DMS 273 treated with DMSO at 0.1 percent for 48 hours (cell line): ENCODE data around the gene HSPB7.
"Not testable (repeated sequence)": the region's sequence is repeated elsewhere in the genome, so short reads cannot be mapped to it uniquely, and the experiment has no call there.

Experiments
- DNase-seq: peaks from one replicate; lab custom pipeline; 2025; lab: John Stamatoyannopoulos, UW

HSPB7 gene

DNA sequence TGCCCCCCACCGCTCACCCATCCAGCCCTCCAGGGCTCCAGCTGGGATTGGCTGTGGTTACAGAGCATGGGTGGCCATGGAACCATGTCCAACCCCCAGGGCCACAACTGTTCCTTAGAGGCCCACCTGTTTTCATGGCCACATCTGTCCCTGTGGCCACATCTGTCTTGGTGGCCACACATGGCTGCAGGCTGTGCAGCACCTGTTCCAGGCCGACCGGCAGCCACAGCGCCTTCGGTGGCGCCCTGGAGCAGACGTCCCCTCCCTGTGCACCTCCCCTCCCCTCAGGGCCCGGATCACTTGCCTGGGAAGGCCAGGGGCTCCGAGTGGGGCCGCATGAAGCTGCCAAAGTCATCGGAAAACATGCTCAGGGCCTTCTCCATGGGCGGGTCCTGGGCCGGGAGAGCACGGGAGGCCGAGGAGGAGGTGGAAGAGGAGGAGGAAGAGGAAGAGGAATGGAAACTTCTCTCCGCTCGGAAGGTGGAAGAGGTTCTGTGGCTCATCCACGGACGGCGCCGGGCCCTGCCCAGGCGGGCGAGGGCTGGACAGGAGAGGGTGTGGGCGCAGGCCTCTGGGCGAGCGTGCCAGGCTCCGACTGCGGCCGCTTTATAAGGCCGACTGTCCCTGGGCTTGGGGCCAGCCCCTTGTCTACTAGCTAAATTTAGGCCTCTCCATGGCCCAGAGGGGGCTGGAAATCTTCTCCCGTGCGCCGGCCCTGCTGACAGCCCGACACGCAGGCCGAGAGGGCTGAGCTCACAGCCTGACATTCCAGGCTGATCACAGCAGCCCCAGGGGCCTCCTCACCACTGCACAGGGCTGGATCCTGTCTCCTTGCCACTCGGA lies at the start of gene HSPB7:
Gene HSPB7, minus strand, starts transcription at position 583 of the 843 bp plus-strand sequence. Its CDS starts 80 bp downstream, at position 503.
- DNase-seq = no peak

DNA sequence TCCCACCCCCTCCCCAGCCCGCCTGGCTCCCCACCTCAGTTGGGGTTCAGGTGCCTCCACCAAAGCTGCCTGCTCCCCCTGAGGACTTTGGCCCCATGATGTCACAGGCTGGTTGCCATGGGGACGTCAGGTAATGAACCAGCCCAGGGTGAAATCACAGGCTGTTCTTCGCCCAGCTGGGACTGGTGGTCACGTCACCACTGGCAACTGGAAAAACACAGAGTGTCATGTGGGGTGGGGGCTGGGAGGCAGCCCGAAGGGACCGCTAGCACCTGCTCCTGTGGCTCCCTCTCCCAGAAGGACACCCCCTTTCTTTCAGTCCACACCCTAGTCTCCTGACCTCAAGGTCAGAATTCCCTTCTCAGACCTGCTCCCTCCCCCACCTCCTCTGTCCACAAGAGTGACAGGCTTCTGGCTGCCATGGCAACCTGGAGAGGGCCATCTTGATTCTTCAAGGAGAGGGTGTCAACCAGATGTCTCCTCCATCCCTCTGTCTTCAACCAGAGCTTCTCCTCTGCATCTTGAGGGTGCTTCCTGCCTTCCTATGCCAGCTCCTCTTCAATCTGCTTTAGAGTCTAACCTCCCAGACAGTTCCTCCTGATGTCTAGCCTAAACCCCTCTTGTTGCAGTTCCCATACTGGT lies 49.4 kb upstream of the HSPB7 start:
- no peak for DNase-seq

DNA sequence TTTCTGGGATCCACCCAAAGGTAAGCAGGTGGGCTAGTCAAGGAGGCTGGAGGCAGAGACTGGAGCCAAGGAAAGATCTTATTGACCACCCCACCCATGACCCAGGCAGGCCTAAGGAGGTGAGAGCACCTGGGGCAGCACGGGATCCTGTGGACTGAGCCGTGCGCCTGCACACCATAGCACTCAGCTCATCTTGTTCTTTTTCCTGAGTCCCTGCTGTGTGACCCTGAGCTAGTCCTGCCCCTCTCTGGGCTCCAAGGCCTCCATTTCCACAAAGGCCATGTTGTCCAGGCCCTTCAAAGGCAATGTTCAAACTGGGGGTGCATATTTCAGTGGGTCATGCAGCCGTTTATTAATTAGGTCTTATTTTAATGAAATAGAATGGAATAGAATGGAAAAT lies 48.4 kb upstream of the HSPB7 start:
- DNase-seq = no peak

DNA sequence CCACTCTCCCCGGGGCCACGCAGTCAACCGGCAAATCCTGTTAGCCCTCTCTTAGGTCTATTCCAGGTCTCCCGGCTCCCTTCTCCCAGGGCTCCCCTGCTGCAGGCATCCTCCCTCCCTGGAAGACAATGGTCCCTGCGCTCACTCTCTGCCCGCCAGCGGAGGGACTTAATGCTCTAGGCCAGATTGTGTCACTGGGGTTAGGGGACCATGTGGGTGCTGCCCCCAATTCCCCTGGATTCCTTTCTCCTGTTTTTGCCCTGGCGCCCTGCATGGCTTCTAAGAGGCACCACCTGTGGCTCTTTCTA lies 47.4 kb upstream of the HSPB7 start:
- no peak for DNase-seq

DNA sequence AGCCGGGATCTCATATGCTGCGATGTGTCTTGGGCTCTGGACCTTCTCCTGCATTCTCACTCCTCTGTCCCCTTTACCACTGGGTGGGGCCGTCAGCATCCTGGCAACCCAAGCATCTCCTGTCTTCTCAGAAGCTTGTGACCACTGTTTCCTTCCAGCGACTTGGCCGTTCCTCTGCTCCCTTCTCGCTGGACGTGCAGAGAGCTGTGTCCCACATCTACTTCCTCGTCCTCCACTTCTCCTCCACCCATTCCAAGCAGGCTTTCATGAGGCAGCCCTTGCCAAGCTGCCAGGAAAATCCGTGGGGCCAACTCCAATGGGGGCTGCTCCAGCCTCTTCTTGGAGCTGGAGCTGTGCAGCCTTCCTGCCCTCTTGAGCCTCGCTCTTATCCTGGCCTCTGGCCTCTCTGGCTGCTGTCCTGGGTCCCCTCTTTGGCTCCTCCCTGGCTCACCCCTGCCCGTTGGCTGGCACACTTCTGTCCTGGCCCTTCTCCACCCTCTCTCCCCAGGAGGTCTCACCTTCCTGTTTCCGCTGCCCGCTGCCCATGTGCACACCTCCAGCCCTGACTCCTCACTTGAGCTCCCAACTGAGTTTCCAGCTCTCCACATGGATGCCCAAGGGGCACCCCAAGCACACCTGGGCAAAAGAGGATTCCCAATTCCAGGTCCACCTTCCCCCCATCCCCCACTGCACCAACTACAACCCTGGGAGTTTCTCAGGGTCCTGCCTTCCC lies 46.9 kb upstream of the HSPB7 start:
- DNase-seq = no peak

DNA sequence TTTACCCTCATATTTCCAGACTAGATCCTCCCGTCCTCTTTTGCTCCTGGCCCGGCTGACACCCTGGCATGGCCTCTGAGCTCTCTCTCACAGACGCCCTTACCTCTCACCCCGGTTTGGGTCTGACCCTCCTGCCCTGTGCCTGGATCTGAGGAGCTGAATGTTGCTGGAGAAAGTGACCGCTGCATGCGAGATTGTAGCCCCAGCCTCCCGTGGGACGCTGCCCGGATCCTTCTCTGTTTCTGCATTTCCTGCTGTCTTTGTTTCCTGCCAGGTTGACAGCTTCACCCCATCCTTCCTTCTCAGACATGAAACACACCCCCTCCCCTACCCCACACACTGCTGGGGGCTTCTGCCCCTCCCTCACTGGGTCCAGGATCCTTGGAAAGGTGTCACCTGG lies 46.1 kb upstream of the HSPB7 start:
- DNase-seq = no peak

DNA sequence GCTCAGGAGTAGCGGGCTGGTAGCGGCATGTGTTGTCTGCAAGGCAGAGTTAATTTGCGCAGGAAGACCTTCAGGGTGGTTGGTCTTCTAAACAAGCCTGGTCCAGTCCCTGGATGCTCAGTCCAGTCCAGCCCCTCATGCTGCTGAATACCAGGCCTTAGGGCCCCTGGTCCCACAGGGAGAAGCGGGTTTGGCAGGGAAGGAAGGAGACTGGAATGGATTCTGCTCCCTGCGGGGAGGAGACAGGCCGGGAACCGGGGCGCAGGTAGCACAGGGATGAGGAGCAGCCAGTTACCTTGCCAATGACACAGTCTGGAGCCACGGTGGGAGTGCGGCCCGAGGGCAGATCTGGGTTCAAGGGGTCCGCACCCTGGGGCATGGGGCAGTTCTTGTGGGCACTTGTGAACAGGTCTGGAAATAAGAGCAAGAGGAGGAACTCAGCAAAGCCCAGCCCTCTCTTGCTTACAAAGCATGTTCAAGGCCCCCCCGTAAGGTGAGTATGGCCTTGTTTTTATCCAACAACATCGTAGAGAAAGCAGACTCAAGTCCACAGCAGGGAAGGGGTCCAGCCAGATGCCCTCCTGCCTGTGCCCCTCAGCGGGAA lies 45.5 kb upstream of the HSPB7 start:
- DNase-seq = no peak

DNA sequence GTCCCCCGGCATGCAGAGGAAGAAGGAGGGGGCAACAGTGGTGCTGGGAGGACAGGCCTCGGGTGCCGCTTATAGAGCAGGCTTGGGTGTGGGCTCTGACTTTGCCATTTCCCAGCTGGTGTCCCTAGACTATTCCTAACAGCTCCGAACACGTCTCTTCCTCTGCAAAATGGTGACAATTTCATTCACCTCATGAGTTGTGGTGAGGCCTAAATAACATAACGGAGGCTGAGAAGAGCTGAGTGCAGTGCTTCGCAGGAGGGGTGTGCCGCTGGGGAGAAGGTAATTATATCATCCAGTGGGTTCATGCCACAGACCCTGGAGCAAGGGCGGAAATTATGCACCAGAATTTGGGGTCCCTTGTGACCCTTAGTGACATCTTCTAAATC lies 44.8 kb upstream of the HSPB7 start:
- DNase-seq = not testable (repeated sequence)

DNA sequence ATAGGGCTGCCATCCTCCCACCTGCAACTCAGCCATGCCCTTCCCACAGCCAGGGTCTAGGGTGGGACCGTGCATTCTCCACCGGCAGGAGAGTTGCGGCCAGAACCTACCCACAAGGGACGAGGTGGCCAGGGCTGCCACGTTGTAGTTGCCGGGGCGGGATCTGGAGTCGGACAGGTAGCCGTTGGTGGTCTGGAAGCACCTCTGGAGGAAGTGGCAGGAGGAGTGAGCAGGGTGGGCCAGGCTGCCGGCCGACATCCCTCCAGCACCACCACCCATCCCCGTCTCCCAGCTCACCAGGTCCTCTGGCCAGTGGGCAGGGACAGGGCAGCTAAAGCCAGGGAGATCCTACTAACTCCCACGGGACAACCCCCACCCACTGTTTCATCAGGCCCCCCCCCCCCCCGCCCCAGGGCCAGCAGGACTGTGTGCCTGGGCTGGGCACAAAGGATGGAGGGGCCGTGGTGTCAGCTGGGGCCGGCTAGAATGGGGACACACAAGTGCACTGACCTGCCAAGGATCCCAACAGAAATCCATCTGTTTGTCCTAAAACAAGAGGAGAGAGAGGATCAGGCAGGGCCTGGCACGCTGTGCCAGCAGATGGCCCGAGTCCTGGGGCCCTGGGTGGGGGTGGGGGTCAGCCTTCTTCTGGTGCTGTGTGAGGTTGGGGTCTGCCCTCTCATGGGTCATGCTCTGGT lies 44.3 kb upstream of the HSPB7 start:
- DNase-seq = not testable (repeated sequence)

DNA sequence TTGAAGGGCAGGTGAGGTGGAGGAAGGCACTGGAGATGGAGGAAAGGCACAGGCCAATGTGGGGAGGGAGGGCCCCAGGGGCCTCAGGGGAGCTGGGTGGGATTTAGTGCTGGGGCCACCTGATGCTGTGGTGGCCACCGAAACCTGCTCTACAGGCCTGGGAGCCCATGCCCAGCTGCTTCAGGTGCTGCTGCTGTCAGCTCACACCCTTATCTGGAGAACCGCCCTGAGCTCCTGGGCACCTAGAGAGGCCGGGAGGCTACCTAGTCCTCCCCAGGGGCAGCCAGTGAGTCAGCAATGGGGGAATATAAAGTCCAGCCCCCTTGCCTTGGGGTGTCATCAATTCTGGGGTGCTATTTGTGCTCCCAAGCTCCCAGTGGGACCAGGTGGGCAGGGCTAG lies 43.4 kb upstream of the HSPB7 start:
- DNase-seq = no peak

DNA sequence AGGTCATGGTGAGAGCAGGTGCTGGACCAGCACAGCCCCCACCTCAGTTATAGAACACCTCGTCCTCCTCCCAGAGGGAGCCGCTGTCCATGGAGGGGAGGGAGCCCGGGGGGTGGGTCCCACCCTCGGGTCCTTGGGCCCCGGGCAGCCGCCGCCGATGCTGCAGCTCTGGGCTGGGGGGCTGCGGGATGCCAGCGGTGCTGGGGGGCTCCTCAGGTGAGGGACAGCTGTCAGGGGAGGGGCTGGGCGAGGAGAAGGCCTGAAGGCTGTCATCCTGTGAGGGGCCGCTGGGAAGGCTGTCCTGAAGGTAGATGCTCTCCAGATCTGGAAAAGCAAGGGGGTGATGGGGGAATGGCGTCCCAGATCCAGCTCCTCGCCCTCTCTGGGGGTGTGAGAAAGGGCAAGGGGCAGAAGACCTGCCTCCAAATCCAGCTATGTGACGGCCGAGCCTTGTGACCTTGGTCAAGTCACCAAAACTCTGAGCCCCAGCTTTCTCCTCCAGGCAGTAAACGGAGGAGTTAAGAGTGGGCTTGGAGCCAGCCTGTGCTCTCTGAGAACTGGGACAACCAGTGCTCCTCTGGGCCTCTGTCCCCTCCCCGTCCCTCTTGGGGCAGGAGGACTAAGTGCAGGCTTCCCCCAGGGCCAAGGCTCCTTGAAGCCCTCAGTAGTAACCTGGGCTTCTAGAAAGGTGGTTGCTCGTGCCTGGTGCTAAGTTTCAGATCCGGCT lies 40.7 kb upstream of the HSPB7 start:
- DNase-seq = not testable (repeated sequence)

DNA sequence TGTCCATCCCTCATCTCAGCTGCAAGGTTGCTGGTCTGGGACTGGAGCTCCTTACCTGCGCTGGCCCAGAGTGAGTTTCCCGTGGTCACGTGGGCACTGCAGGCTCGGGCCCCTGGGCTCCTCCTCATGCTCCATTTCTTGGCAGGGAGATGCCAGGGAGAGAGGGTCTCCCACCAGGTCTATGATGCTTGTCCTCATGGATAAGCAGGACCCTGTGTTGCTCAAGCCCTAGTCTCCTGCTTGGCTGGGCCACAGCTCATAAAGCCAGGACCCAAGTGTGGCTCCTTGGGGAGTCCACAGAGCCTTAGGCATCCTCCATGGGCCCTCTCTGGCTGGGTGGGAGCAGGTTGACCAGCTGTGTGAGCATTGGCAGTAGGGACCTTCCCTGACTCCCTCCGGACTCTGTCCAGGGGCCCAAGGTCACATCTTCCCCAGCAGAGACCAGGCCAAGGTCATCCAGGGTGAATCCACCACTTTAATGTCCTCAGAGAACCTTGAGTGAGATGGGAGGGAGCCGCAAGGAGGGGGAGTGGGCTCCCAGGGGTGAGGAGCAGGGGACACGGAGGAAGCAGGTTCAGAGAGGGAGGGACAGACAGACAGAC lies 39.6 kb upstream of the HSPB7 start:
- not testable (repeated sequence) for DNase-seq

DNA sequence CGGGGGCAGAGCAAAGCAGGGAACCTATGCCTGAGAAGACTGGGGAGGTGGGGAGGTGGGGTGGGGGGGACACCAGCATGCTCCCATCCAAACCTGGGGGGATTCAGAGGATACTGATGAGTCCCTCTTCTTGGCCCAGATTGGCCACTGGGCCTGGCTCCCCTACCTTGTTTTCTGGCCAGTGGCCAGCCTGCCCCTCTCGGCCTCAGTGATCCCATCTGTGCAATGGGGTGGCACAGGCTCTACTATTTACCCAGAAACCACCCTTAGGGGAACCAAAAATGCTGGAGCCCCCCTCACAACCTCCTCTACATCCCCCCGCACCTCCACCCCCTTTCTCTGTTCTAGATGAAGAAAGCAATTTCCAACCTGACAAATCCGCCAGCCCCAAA lies 38.7 kb upstream of the HSPB7 start:
- not testable (repeated sequence) for DNase-seq

DNA sequence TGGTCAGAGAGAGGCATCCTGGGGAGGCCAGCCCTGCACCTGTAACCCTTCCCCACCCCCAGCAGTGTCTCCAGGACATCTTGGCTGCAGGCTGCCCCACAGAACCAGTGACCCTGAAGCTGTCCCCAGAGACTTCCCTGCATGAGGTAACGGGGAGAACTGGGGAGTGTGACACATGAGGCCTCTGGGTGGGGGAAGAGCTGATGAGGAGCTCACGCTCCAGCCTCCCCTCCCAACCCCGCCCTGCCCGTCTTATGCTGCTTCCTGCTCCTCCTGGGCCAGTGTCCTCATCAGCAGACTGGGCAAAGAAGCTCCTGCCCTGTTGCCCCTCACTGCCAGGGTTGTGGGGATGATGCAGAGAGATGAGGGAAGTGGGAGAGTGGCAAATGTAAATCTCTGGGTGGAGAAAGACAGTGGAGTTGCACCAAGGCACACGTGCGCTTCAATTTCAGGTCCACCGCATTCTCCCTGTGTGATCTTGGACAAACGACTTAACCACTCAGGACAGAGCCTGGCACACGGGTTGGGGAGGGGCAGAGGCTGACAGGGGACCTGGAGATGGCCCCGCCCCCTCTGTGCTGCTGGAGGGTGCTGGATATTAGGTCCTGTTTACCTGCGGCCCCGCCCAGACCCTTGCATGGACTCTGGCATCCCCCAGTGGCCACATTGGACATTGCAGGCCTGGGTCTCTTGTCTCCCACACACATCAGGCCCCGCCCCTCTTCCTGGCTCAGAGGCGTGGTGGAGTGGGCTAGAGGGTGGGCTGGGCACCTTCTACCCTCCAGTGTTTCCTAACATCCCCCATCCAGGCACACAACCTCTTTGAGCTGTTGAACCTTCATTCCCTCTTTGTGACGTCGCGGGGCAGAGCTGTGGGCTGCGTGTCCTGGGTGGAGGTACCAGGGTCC lies 38.0 kb upstream of the HSPB7 start:
- DNase-seq = peak; percentile 35

DNA sequence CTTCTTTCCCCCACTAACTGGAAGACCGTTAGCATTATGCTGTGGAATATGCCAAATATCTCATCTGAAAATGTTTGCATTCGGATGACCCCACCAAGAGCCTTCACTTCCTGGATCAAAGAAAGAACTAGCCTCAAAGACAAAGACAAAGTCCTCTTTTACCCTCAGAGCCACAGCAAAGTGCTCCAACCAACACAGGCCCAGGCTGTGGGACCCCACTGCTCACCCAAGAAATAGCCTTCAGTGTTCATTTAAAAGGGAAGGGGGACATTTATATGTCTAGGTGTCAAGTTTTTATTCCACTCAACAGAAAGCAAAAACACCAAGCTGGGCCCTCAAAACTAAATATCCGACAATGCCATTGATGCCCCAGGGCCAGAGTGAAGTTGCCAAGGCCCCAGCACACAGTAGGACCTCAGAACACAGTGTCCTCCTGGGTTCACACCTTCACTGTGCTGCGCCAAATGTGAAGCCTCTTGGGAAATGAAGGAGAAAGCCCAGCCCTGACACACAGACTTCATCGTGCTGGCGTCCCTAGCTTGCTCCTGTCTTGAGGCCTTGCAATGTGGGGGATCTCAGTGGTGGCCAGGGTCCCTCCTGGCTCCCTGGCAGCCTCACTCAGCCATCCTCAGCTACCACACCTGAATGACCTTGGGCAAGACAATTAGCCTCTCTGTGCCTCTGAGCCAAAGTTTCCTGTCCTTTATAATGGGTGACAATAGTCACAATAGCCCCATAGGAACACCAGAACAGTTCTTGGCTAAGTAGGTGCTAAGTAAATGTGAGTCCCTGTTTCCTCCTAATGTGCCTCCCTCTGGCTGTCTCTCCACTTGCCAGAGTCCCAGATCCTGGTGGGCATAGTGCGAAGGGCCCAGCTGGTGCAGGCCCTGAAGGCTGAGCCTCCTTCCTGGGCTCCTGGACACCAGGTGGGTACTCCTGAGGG lies 37.0 kb upstream of the HSPB7 start:
- no peak for DNase-seq

DNA sequence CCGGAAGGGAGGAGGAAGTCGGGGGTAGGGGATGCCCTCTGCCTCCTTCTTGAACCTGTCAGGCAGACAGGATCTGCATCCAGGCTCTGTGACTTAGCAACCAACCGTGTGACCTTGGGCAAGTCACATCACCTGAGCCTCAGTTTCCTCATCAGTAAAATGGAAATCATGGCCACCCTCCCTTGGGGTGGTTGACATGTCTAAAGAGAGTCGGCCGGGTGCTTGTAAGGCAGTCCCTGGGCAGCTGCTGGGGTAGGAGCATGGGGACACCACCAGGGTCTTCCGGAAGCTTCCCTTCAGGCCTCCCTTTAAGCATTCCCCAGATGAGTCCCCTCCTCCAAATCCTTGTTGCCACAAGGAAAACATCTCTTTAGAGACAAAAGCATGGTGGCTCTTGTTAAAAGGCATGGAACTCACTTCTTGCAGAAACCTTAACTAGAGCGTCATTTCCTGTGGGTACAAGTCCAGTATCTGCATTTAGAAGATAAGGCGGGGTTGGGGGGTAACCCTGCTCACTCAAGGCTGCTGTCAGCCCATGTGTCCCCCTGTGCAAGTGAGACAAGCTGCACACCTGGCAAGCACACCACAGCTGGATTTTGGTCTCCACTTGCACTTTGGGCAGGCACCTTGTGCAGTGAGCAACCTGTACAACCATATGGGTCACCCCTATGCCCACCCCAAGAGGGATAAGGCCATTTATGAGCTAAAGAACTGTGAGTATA lies 36.1 kb upstream of the HSPB7 start:
- DNase-seq = no peak

DNA sequence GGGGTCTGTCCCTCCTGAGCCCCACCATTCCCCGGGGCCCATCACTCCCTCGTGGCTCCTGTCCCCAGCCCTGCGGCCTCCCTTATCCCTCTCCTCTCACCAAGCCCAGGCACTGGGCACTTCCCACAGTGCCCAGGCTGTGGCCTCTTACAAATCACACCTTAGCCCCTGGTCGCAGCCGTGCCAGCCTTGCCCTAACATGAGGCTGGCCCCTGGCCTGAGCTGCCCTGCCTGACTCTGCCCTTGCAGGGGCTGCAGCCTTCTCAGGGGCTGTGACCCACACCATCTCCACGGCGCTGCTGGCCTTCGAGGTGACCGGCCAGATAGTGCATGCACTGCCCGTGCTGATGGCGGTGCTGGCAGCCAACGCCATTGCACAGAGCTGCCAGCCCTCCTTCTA lies 34.1 kb upstream of the HSPB7 start:
- DNase-seq = not testable (repeated sequence)

DNA sequence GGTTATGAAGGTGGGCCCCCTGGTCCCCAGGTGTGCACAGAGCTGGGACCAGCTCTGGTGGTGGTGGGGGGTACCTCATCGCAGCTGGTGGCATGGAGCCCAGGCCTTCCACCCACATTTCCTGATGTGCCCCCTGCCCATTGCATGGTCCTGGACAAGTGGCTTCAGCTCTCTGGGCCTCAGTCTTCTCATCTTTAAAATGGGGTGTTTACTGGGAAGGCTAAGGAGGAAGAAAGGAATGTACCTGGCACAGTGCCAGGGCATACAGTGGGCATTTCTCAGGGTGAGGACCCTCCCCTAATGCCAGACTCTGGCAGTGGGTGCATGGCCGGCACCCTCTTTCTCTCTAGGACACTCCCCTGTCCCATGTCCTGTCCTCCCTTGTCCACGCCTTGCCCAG lies 33.2 kb upstream of the HSPB7 start:
- DNase-seq = no peak
